Mesenchymal stem cell (in vitro differentiated cells and primary cell): Measurements from ENCODE around the gene PTPRN2.

Source experiments
- DNase-seq: peaks from one replicate; pipeline ENCODE4 v3.0.0-alpha.2; 2013
- H2AFZ ChIP-seq: one replicate; pipeline ENCODE4 v1.6.1; 2013; ENCODE audit warnings: low read depth, mild to moderate bottlenecking, control low read depth, inconsistent platforms, low read length, moderate library complexity
- H2AK5ac ChIP-seq: 2 replicates; pipeline ENCODE4 v1.6.1; 2013; ENCODE audit warnings: low read length, moderate library complexity, mild to moderate bottlenecking, inconsistent platforms; ENCODE audit not compliant: severe bottlenecking
- H2BK120ac ChIP-seq: one replicate; pipeline ENCODE4 v1.6.1; 2013; ENCODE audit warnings: low read depth, mild to moderate bottlenecking, inconsistent platforms, low read length, moderate library complexity
- H2BK12ac ChIP-seq, 2 experiments: one replicate each; pipeline ENCODE4 v1.6.1; 2013; ENCODE audit warnings: inconsistent platforms in 2 of 2, low read length in 2 of 2, mild to moderate bottlenecking in 2 of 2, moderate library complexity in 2 of 2, control low read depth in 1 of 2
- H2BK15ac ChIP-seq: one replicate; pipeline ENCODE4 v1.6.1; 2013; ENCODE audit warnings: mild to moderate bottlenecking, low read depth, inconsistent platforms; ENCODE audit not compliant: poor library complexity, severe bottlenecking
- H2BK5ac ChIP-seq: 2 replicates; pipeline ENCODE4 v1.6.1; 2013; ENCODE audit warnings: low read depth, mild to moderate bottlenecking, low read length, control low read depth, inconsistent platforms; ENCODE audit not compliant: poor library complexity, severe bottlenecking
- H3K14ac ChIP-seq, 2 experiments: one replicate each; pipeline ENCODE4 v1.6.1; 2013; ENCODE audit warnings: inconsistent platforms in 2 of 2, low read length in 2 of 2, control low read depth in 1 of 2, mild to moderate bottlenecking in 1 of 2, moderate library complexity in 1 of 2
- H3K18ac ChIP-seq, 2 experiments: one replicate each; pipeline ENCODE4 v1.6.1; 2013; ENCODE audit warnings: inconsistent platforms in 2 of 2, low read length in 2 of 2, control low read depth in 1 of 2, low read depth in 1 of 2, mild to moderate bottlenecking in 1 of 2
- H3K23ac ChIP-seq, 2 experiments: one replicate each; pipeline ENCODE4 v1.6.1; 2013; ENCODE audit warnings: inconsistent platforms in 2 of 2, low read length in 2 of 2, mild to moderate bottlenecking in 2 of 2, moderate library complexity in 2 of 2, control low read depth in 1 of 2
- H3K27ac ChIP-seq: 2 replicates; pipeline ENCODE4 v1.5.1; 2013; ENCODE audit warnings: mild to moderate bottlenecking, moderate library complexity, low read length, control low read depth, inconsistent platforms; ENCODE audit not compliant: poor library complexity, severe bottlenecking
- H3K27me3 ChIP-seq, 2 experiments: 2 replicates each; pipeline versions ENCODE4 v1.6.1 to v1.7.0; 2013; ENCODE audit warnings: low read length in 2 of 2, mild to moderate bottlenecking in 2 of 2, moderate library complexity in 2 of 2, control low read depth in 1 of 2, inconsistent platforms in 1 of 2; ENCODE audit not compliant: control insufficient read depth in 1 of 2, insufficient read depth in 1 of 2
- H3K36me3 ChIP-seq, 2 experiments: 2 replicates each; pipeline versions ENCODE4 v1.6.1 to v1.7.0; 2013; ENCODE audit warnings: low read length in 2 of 2, control low read depth in 1 of 2, inconsistent platforms in 1 of 2, low read depth in 1 of 2, mild to moderate bottlenecking in 1 of 2; ENCODE audit not compliant: insufficient read depth in 2 of 2, control insufficient read depth in 1 of 2
- H3K4ac ChIP-seq, 2 experiments: one replicate each; pipeline ENCODE4 v1.6.1; 2013; ENCODE audit warnings: inconsistent platforms in 2 of 2, low read length in 2 of 2, mild to moderate bottlenecking in 2 of 2, moderate library complexity in 2 of 2, control low read depth in 1 of 2, low read depth in 1 of 2
- H3K4me1 ChIP-seq: 2 replicates; pipeline ENCODE4 v1.6.1; 2013; ENCODE audit warnings: low read depth, low read length, control low read depth; ENCODE audit not compliant: control insufficient read depth, insufficient read depth
- H3K4me2 ChIP-seq: 2 replicates; pipeline ENCODE4 v1.6.1; 2013; ENCODE audit warnings: low read length, mild to moderate bottlenecking, inconsistent platforms; ENCODE audit not compliant: poor library complexity, severe bottlenecking
- H3K4me3 ChIP-seq, 2 experiments: 2 replicates each; pipeline versions ENCODE4 v1.5.1 to v1.7.0; 2013; ENCODE audit warnings: low read length in 2 of 2, mild to moderate bottlenecking in 2 of 2, control low read depth in 1 of 2, low read depth in 1 of 2; ENCODE audit not compliant: insufficient read depth in 1 of 2
- H3K79me1 ChIP-seq: replicated peaks from 2 replicates; pipeline ENCODE4 v1.6.1; 2013; ENCODE audit warnings: mild to moderate bottlenecking, control low read depth, low read length, inconsistent platforms; ENCODE audit not compliant: poor library complexity, severe bottlenecking
- H3K9ac ChIP-seq: 2 replicates; pipeline ENCODE4 v1.7.0; 2013; ENCODE audit warnings: mild to moderate bottlenecking, low read length, moderate library complexity
- H3K9me3 ChIP-seq: 2 replicates; pipeline ENCODE4 v1.7.0; 2013; ENCODE audit warnings: mild to moderate bottlenecking, low read length; ENCODE audit not compliant: control insufficient read depth
- H4K8ac ChIP-seq: one replicate; pipeline ENCODE4 v1.6.1; 2013; ENCODE audit warnings: inconsistent platforms, mild to moderate bottlenecking, low read length, moderate library complexity
- H4K91ac ChIP-seq: one replicate; pipeline ENCODE4 v1.6.1; 2013; ENCODE audit warnings: mild to moderate bottlenecking, low read length, inconsistent platforms
- WGBS: methylation state at CpG from one replicate; pipeline ENCODE4 v1.1.7; 2013; ENCODE audit warnings: mixed read lengths; 5-methylcytosine and 5-hydroxymethylcytosine counted together

PTPRN2 gene

GRCh38 chr7:158538156-158538946, 49.3 kb downstream of the PTPRN2 start:
- Histone ChIP-seq H3K27ac (no peak overlapping the region), H2BK120ac (no peak overlapping the region)

GRCh38 chr7:158537516-158537882, 50.1 kb downstream of the PTPRN2 start:
- Histone ChIP-seq H4K8ac (no peak overlapping the region), H2BK15ac (no peak overlapping the region), H3K18ac (no peak overlapping the region), H3K4me2 (no peak overlapping the region), H3K4ac (no peak overlapping the region), H3K14ac (no peak overlapping the region), H3K36me3 (peaks cover 0 to 4% of the 10 kb centered on the region in 2 experiments), H3K9me3 (no peaks in the 10 kb centered on the region), H3K4me3 (no peak overlapping the region), H3K9ac (no peak overlapping the region), H3K27ac (no peak overlapping the region), H2AFZ (no peak overlapping the region), H4K91ac (no peak overlapping the region), H3K23ac (no peak overlapping the region), H2AK5ac (no peak overlapping the region), H3K4me1 (peaks cover 2% of the 10 kb centered on the region), H3K79me1 (no peaks in the 10 kb centered on the region), H2BK120ac (no peak overlapping the region), H2BK5ac (no peak overlapping the region), H3K27me3 (peaks cover 0 to 17% of the 10 kb centered on the region in 2 experiments), H2BK12ac (no peak overlapping the region)
- WGBS, result 64% methylated on average over 6 of the region's 7 CpGs
- no peak for DNase-seq

More at GRCh38 chr7:158538156-158538946, 49.3 kb downstream of the PTPRN2 start:
- no peak overlapping the region for H2BK12ac ChIP-seq
- H3K9ac ChIP-seq, result no peak overlapping the region
- no peak overlapping the region for H2BK15ac ChIP-seq
- H3K4me2 ChIP-seq, result no peak overlapping the region
- H3K23ac ChIP-seq, result no peak overlapping the region
- no peak overlapping the region for H3K14ac ChIP-seq
- peaks cover 0 to 14% of the 10 kb centered on the region in 2 experiments for H3K27me3 ChIP-seq
- no peak overlapping the region for H4K8ac ChIP-seq
- no peak overlapping the region for H3K18ac ChIP-seq
- 87% methylated on average over 36 of the region's 36 CpGs for WGBS
- H3K9me3 ChIP-seq, result no peaks in the 10 kb centered on the region
- H2BK5ac ChIP-seq, result no peak overlapping the region
- H2AFZ ChIP-seq, result no peak overlapping the region
- DNase-seq, result no peak
- no peak overlapping the region for H2AK5ac ChIP-seq
- no peak overlapping the region for H3K4ac ChIP-seq
- no peaks in the 10 kb centered on the region for H3K79me1 ChIP-seq
- H3K36me3 ChIP-seq, result peaks cover 0 to 4% of the 10 kb centered on the region in 2 experiments
- no peak overlapping the region for H3K4me3 ChIP-seq
- H4K91ac ChIP-seq, result no peak overlapping the region
- H3K4me1 ChIP-seq, result peaks cover 2% of the 10 kb centered on the region

- Histone ChIP-seq H2BK120ac (no peak overlapping the region), H3K23ac (no peak overlapping the region), H3K27ac (no peak overlapping the region), H3K4ac (no peak overlapping the region), H3K27me3 (peaks cover 0 to 17% of the 10 kb centered on the region in 2 experiments), H2AFZ (no peak overlapping the region), H3K9me3 (no peaks in the 10 kb centered on the region), H2BK5ac (no peak overlapping the region), H2BK15ac (no peak overlapping the region), H2AK5ac (no peak overlapping the region), H2BK12ac (no peak overlapping the region), H3K4me3 (no peak overlapping the region), H4K91ac (no peak overlapping the region), H3K36me3 (peaks cover 0 to 4% of the 10 kb centered on the region in 2 experiments), H3K79me1 (no peaks in the 10 kb centered on the region), H3K4me2 (no peak overlapping the region), H3K4me1 (peaks cover 2% of the 10 kb centered on the region), H3K18ac (no peak overlapping the region), H3K9ac (no peak overlapping the region), H3K14ac (no peak overlapping the region), H4K8ac (no peak overlapping the region)
- no peak for DNase-seq
- 49% methylated on average over 13 of the region's 13 CpGs for WGBS
Measured at GRCh38 chr7:158536871-158537515, 50.6 kb downstream of the PTPRN2 start.

- Histone ChIP-seq H4K91ac (no peak overlapping the region), H3K4me1 (peaks cover 2% of the 10 kb centered on the region), H3K4me3 (no peak overlapping the region), H2AFZ (no peak overlapping the region), H3K27ac (no peak overlapping the region), H2BK15ac (no peak overlapping the region), H2AK5ac (no peak overlapping the region), H4K8ac (no peak overlapping the region), H2BK12ac (no peak overlapping the region), H3K36me3 (peaks cover 0 to 4% of the 10 kb centered on the region in 2 experiments), H3K9ac (no peak overlapping the region), H2BK5ac (no peak overlapping the region), H2BK120ac (no peak overlapping the region), H3K4me2 (no peak overlapping the region), H3K23ac (no peak overlapping the region), H3K27me3 (peaks cover 0 to 14% of the 10 kb centered on the region in 2 experiments), H3K79me1 (no peaks in the 10 kb centered on the region), H3K14ac (no peak overlapping the region), H3K9me3 (no peaks in the 10 kb centered on the region), H3K4ac (no peak overlapping the region), H3K18ac (no peak overlapping the region)
- no peak for DNase-seq
- 67% methylated on average over 4 of the region's 4 CpGs for WGBS
Measured at GRCh38 chr7:158535079-158535478, 52.5 kb downstream of the PTPRN2 start.
